Measurements from ENCODE around the gene MRPS12.

DNA sequence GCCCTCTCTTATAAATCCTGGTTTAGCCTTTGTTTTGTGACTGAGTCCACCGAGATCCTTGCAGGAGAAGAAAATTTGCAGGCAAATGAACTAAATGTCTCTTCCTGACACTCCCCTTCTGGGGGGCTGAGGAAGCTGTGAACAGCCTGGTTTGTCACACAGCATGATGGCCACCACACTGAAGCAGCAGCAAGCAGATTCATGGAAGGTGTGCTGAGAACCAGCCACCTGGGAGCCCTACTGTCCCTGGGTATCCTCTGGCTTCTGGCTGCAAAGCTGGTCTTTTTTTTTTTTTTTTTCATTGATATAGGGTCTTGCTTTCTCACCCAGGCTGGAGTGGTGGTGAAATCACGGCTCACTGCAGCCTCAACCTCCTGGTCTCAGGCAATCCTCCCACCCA is 11.2 kb downstream of the MRPS12 start:
- TF ChIP-seq, protein P1, sequence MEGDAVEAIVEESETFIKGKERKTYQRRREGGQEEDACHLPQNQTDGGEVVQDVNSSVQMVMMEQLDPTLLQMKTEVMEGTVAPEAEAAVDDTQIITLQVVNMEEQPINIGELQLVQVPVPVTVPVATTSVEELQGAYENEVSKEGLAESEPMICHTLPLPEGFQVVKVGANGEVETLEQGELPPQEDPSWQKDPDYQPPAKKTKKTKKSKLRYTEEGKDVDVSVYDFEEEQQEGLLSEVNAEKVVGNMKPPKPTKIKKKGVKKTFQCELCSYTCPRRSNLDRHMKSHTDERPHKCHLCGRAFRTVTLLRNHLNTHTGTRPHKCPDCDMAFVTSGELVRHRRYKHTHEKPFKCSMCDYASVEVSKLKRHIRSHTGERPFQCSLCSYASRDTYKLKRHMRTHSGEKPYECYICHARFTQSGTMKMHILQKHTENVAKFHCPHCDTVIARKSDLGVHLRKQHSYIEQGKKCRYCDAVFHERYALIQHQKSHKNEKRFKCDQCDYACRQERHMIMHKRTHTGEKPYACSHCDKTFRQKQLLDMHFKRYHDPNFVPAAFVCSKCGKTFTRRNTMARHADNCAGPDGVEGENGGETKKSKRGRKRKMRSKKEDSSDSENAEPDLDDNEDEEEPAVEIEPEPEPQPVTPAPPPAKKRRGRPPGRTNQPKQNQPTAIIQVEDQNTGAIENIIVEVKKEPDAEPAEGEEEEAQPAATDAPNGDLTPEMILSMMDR (IDR thresholded peaks at IDR 0.05 in 8 of 11, conservative IDR thresholded peaks at IDR 0.05 in 3 of 11): no peak
- TF ChIP-seq POLR2AphosphoS5 (IDR thresholded peaks at IDR 0.05) (no peak), POLR2A (IDR thresholded peaks at IDR 0.05) (no peak)

Measured in spleen (tissue), 7 donors.